CD4-positive, alpha-beta T cell treated with Interleukin-6 for 4 hours (primary cell): Measurements from ENCODE around the gene CALU.

Experiments used
- DNase-seq: peaks from one replicate; pipeline ENCODE4 v3.0.0-alpha.2; 2020; ENCODE audit warnings: mixed read lengths

Gene CALU

GRCh38 chr7:128726059-128726736 lies 13.0 kb upstream of the CALU start:
- no peak for DNase-seq

DNA sequence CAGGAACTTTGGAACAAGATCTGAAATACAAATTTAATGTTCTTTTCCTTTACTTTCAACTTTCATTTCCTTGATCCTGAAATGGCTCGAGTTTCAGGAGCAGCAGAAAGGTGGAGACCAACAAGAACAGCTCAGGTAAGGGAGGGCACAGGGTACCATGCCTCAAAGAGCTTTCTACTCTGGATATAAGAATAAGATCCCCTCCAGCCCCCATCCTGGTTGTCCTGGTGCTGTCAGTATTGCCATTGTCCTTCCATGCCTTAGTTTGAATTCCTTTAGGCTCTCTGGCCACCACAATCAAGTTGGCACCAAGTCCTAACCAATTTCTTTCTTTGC lies 12.5 kb upstream of the CALU start:
- DNase-seq, result no peak

DNA sequence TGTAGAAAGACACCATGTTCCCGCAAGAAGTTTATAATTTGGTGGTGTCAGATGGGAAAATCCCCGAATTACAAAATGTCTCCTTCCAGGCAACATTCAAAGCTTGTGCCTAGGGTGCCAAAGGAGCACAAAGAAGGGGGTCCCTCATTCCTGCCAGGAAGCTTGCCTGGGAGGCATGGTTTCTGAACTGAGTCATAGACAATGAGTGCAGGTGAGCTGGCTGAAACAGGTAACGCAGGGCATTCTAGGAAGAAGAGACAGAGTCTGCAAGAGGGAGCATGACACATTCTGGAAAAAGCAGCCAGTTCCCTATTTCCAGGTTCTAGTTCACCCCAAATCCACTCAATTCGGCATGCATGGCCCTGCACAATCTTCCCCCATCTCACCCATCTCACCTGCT lies 11.9 kb upstream of the CALU start:
- DNase-seq, result no peak

DNA sequence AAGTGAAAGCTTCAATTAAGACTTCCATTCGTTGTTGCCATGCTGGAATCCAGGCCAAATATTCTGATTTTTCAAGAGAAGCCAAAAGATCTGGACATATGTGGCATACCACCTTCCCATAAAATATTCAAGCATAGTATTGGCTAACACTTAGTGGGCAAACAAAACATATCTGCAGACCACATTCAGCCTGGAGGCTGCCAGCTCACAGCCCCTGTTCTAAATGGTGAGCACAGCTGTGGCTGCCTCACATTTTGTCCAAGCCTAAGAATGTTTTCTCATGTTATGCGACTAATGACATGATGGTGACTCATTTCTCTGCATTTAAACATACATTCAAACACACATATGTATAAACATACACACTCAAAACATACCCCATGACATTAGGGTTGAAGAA lies 10.6 kb upstream of the CALU start:
- no peak for DNase-seq

DNA sequence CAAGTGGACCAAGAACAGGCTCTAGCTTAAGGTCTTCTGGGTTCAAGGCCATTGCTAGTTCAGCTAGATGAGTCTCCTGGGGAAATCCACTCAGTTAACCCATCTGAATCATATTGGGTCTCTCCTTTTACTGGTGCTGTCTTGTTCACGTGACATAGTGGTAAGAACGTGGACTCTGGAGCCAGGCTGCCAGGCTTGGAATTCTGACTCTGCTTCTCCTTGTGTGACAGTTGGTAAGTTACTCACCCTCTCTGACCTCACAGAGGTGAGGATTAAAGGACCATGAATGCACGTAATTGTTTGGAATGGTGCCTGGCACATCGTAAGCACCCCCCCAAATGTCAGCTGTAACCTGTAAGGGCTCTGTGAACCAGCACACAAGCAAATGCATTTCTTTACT lies 9.7 kb upstream of the CALU start:
- no peak for DNase-seq

- DNase-seq, result no peak
Observed at GRCh38 chr7:128731184-128731583, 8.0 kb upstream of the CALU start.

DNA sequence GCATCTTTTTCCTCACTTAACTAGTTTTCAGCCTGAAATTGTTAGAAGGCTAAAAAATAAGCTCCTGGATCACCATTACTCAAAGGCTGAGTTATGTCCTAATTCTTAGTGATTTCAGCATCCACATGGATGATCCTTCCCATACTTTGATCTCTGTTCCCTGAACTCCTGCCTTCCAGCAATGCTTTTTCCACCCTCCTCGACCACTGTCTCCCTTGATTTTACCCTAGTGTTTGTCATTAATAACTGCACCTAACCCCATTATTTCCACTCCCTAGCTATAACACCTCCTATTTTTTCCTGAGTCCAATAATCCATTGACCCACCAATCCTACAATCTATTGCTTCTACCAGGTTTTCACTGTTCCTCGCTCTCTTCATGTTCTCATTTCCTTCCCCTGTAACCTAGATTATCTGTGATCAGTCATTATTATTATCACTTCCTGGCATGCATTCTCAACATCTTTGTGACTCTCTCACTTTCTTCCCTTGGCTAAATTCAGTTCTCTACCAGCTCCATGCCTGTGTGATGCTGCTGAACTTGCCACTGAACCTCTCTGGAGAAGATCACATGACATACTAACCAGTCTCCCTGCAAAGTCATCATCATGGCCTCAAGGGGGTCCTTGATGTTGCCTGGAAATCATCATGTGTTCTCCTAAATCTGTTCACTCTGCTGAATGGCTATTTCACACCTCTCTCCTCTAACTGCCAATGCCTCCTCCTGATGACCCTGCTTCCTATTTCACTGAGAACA lies 6.5 kb upstream of the CALU start:
- no peak for DNase-seq

DNA sequence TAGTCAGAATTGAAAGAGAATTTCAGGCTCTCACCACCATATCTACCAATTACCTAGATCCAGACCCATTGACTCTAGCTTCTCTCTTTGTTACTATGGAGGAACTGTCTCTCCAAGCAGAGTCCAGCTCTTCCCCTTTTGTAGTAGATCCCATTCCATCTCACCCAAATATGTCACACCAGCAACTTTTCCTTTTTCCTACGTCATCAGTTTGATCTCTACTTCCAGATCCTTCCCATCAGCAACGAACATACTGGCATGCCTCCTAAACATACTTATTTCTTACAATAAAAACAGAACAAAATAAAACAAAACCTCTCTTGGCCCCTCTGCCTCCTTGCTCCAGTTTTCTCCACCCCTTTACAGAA lies 5.9 kb upstream of the CALU start:
- no peak for DNase-seq

DNA sequence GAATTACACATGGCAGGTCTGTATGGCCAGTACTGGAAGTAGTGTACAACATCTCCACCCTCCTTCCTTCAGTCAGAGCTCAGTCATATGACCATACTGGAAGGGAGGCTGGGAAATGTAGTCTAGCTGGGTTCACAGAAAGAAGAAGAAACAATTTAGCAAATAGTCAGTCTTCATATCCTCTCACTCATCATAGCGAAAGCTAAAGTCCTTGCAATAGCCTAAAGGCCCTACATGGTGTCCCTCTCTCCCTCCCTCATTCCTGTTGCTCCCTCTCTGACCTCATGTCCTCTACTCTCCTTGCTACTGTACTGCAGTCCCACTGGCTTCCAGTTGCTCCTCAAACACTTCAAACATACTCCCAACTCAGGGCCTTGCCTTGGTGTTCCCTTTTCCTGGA lies 4.3 kb upstream of the CALU start:
- DNase-seq, result no peak

GRCh38 chr7:128735436-128735835 lies 3.7 kb upstream of the CALU start:
- no peak for DNase-seq

GRCh38 chr7:128737441-128737840 lies 1.7 kb upstream of the CALU start:
- DNase-seq, result no peak

- no peak for DNase-seq
Observed at GRCh38 chr7:128737867-128738385, 1.2 kb upstream of the CALU start.

DNA sequence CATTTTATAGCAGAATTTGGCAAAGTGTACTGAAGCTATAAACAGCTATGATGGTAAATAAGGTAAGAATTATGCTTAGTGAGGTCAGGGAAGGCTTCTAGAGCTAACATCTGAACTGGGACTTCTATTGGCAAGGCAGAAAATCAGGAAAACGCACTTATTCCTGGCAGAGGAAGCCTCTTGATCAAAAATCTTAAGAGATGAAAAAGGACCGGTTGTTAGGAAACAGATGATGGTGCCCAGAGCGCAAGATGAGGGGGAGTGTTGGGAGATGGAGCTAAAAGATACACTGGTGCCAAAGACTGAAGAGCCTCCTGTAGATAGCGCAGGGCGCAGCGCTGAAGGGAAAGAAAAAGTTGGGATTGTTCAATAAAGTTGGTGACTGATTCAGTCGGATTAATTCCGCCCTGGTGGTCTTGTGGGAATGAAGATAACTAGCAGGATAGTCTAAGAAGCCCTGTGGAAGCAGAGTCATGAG lies 550 bp upstream of the CALU start:
- no peak for DNase-seq

- no peak for DNase-seq
Observed at GRCh38 chr7:128739990-128740682, 977 bp downstream of the CALU start.

- no peak for DNase-seq
Observed at GRCh38 chr7:128740996-128741395, 1.8 kb downstream of the CALU start.

- no peak for DNase-seq
Observed at GRCh38 chr7:128741491-128741890, 2.3 kb downstream of the CALU start.

DNA sequence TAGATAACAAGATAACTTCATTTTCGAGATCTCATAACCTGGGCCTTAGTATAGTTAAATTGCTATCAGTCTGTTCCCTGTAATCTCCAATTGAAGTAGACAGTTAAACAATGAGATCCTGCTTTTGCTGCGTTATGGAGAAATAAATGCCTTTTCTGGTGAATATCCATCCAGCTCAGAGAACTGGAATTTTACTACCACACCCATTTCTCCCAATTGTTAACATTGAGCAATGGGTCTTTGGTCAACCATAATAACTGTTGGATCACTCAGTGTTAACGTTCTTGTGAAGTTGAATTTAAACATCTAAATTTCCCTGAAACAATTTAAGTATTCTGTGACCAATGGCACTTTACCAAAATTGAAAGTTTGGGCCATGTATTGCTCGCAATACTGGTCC lies 3.0 kb downstream of the CALU start:
- DNase-seq, result no peak

GRCh38 chr7:128743112-128743772 lies 4.1 kb downstream of the CALU start:
- no peak for DNase-seq

- no peak for DNase-seq
Observed at GRCh38 chr7:128744366-128744905, 5.3 kb downstream of the CALU start.

DNA sequence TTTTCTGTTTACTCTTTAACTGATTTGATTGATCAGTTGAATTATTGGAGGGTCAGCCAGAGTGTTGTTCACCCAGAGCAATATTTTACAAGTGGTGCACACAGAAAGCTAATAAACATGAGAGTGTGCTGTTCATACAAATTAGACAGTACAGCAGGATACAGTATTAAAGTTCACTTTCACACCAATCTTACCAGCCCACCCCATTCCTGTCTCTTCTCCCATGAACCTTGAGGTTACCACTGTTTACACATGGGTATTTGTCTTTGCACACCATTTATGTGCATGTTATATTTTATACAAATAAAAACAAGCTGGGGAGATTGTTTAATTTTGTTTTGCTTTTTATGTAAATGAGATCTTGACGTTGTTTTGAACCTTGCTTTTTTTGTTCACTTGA lies 6.5 kb downstream of the CALU start:
- DNase-seq, result no peak

GRCh38 chr7:128747327-128748079 lies 8.3 kb downstream of the CALU start:
- no peak for DNase-seq

DNA sequence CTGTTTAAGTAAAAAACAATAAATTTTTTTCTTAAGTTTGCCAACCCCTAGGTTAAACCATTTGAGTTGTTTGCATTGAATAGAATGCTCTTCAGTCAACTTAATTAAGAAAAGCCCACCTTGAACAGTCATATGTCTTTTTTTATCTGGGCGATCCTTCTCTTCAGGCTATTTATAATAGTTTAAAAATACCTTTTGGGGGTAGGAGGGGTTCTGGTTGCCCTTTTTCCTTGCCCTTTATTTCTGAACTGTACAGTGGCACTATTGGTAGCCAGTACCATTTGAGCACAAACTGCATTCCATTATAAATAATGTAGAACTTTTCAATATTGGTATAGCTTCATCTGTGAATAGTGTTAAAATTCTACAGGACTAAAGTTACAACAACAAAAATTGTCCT lies 13.1 kb downstream of the CALU start:
- no peak for DNase-seq
